ENCODE results near the gene GAB1. TPM values are rescaled to one million over a fixed set of nuclear protein-coding genes. Genes with fewer than 3 reads are reported as not detected.

The GAB1 gene
- total and polyA plus RNA-seq, 9 donors = 10.7 to 50.3 (median 32.4) TPM

DNA sequence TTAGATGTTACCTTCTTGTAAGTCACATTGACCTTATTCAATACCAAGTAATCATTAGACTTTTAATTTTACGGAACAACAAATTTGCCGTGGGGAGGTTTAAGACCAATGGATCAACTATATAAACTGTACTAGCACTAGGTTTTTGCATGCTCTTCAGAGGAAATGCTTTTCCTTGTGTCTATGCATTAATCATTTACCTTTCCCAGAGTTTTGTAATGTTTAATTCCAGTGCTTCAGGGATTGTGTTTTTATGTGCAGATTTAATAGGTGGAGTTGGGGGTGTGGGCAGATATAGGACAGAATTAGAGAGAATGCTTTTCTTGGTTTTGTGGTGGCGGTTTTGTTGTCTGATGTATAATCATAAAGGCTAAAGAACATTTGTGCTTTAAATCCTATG, 100.8 kb downstream of the GAB1 start:
- Histone ChIP-seq H3K27ac (no peak overlapping the region), H3K4me3 (no peak overlapping the region), H3K27me3 (no peaks in the 10 kb centered on the region), H3K9me3 (no peaks in the 10 kb centered on the region), H3K36me3 (no peaks in the 10 kb centered on the region), H3K4me1 (ENCODE audit: insufficient read depth) (no peaks in the 10 kb centered on the region)
- intact Hi-C loops (cut with DNase I) = no loop called here
- no peak for DNase-seq
- WGBS, 3 donors = 97 to 99% (median 98%) methylated on average over 3 of the region's 3 CpGs
- no peak for TF ChIP-seq POLR2A (IDR thresholded peaks at IDR 0.05)
- TF ChIP-seq, protein P1, sequence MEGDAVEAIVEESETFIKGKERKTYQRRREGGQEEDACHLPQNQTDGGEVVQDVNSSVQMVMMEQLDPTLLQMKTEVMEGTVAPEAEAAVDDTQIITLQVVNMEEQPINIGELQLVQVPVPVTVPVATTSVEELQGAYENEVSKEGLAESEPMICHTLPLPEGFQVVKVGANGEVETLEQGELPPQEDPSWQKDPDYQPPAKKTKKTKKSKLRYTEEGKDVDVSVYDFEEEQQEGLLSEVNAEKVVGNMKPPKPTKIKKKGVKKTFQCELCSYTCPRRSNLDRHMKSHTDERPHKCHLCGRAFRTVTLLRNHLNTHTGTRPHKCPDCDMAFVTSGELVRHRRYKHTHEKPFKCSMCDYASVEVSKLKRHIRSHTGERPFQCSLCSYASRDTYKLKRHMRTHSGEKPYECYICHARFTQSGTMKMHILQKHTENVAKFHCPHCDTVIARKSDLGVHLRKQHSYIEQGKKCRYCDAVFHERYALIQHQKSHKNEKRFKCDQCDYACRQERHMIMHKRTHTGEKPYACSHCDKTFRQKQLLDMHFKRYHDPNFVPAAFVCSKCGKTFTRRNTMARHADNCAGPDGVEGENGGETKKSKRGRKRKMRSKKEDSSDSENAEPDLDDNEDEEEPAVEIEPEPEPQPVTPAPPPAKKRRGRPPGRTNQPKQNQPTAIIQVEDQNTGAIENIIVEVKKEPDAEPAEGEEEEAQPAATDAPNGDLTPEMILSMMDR (IDR thresholded peaks at IDR 0.05) = no peak
- TF ChIP-seq EP300 (IDR thresholded peaks at IDR 0.05) = no peak

GRCh38 chr4:143437937-143438336, 101.3 kb downstream of the GAB1 start:
- no peak overlapping the region for H3K4me3 ChIP-seq
- H3K27ac ChIP-seq = no peak overlapping the region
- H3K9me3 ChIP-seq = no peaks in the 10 kb centered on the region
- no peaks in the 10 kb centered on the region for H3K36me3 ChIP-seq
- no peaks in the 10 kb centered on the region for H3K4me1 ChIP-seq (ENCODE audit: insufficient read depth)
- no peak for DNase-seq
- TF ChIP-seq POLR2A (IDR thresholded peaks at IDR 0.05) = no peak
- TF ChIP-seq, protein P1 (IDR thresholded peaks at IDR 0.05) = no peak
- TF ChIP-seq EP300 (IDR thresholded peaks at IDR 0.05) = no peak
- no peaks in the 10 kb centered on the region for H3K27me3 ChIP-seq
- intact Hi-C loops (cut with DNase I) = no loop called here
- WGBS, 3 donors = 88% methylated on average over 5 of the region's 5 CpGs

GRCh38 chr4:143438710-143439109, 102.0 kb downstream of the GAB1 start:
- intact Hi-C loops (cut with DNase I) = no loop called here
- Histone ChIP-seq H3K27ac (no peak overlapping the region), H3K9me3 (no peaks in the 10 kb centered on the region), H3K27me3 (no peaks in the 10 kb centered on the region), H3K36me3 (no peaks in the 10 kb centered on the region), H3K4me1 (ENCODE audit: insufficient read depth) (no peaks in the 10 kb centered on the region), H3K4me3 (no peak overlapping the region)
- TF ChIP-seq POLR2A (IDR thresholded peaks at IDR 0.05) (no peak), EP300 (IDR thresholded peaks at IDR 0.05) (no peak)
- TF ChIP-seq, protein P1 (IDR thresholded peaks at IDR 0.05) = no peak
- DNase-seq = no peak
- WGBS, 3 donors = 93 to 97% (median 93%) methylated on average over 2 of the region's 2 CpGs

DNA sequence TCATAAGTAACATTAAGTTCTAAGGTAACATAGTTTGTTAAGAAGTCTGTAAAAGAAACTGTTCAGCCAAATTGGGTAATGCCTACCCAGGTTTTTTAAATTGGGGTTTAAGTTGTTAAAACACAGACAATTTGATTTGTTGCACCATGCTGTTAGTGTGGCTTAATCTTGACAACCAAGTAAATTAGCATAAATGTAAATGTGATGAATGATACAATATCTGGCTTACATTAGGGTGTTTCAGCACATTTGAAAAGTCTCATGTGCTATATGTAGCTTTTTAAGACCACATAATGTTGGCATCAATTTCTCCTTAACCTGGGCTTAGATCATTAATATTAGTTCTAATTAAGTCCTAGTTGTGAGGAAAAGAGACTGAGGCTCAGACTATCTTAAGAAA, 104.4 kb downstream of the GAB1 start:
- H3K9me3 ChIP-seq = no peaks in the 10 kb centered on the region
- no peak overlapping the region for H3K4me3 ChIP-seq
- H3K36me3 ChIP-seq = no peaks in the 10 kb centered on the region
- no peaks in the 10 kb centered on the region for H3K27me3 ChIP-seq
- H3K4me1 ChIP-seq (ENCODE audit: insufficient read depth) = no peaks in the 10 kb centered on the region
- no peak for DNase-seq
- TF ChIP-seq, protein P1 (IDR thresholded peaks at IDR 0.05) = no peak
- no peak for TF ChIP-seq EP300 (IDR thresholded peaks at IDR 0.05)
- intact Hi-C loops (cut with DNase I) = no loop called here
- no peak overlapping the region for H3K27ac ChIP-seq

GRCh38 chr4:143441678-143442077, 105.0 kb downstream of the GAB1 start:
- DNase-seq = no peak
- Histone ChIP-seq H3K9me3 (no peaks in the 10 kb centered on the region), H3K4me1 (ENCODE audit: insufficient read depth) (no peaks in the 10 kb centered on the region), H3K36me3 (no peaks in the 10 kb centered on the region), H3K27me3 (no peaks in the 10 kb centered on the region), H3K27ac (no peak overlapping the region), H3K4me3 (no peak overlapping the region)
- no peak for TF ChIP-seq POLR2A (IDR thresholded peaks at IDR 0.05)
- 83 to 88% (median 86%) methylated on average over 4 of the region's 4 CpGs for WGBS, 3 donors
- intact Hi-C loops (cut with DNase I) = no loop called here

All from ovary (tissue), 9 donors.